CD4-positive, alpha-beta T cell treated with Interleukin-4 for 1 hour (primary cell): ENCODE measurements around the gene TPRX2.
A peak's percentile ranks its signal among the peaks of the same experiment; 100 is the strongest.
"Not testable (repeated sequence)": the region's sequence is repeated elsewhere in the genome, so short reads cannot be mapped to it uniquely, and the experiment has no call there.

Source experiments
- DNase-seq, 2 donors: peaks; one replicate each; pipeline ENCODE4 v3.0.0-alpha.2; 2020 to 2022

The TPRX2 gene, protein sequence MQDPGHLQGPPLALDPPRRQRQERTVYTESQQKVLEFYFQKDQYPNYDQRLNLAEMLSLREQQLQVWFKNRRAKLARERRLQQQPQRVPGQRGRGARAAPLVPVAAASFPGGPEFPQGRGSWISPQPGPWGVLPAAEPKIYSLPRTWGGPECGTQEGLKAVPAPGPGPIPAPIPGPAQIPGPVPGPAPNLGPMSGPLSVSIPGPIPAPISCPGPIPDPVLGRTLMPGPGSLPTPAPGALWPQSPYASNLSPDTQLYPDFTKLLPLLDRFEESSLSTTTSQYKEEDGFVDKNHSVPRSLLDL

DNA sequence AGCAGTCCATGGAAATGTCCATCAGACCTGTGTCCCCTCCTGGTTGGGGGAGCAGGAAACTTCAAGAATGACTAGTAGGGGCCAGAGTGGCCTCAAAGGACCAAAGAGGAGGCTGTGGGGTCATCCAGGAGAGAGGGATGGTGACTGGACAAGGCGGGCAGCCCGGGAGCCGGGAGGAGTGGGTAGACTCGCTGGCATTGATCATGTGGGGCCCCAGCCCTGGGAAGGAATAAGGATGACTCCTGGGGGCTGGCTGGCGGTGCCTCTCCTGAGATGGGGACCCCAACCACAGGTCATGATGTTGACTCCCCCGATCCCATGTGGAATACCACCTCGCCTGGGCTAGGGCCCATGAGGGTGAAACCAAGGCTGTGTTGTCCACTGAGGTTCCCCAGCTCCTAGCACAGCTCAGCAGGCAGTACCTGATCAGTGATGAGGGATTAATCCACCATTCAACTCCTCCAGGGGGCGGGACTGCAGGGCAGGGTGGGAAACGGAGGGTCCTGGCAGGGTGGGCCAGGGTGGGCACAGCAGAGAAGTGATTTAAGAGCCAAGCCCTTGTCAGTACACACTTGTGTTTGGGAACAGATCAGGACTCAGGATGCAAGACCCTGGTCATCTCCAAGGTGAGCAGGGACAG lies at the start of gene TPRX2:
TPRX2 (plus strand) TSS at position 590 of the 640 bp plus-strand sequence; CDS start at position 602, 12 bp downstream.
- not testable (repeated sequence) for DNase-seq

DNA sequence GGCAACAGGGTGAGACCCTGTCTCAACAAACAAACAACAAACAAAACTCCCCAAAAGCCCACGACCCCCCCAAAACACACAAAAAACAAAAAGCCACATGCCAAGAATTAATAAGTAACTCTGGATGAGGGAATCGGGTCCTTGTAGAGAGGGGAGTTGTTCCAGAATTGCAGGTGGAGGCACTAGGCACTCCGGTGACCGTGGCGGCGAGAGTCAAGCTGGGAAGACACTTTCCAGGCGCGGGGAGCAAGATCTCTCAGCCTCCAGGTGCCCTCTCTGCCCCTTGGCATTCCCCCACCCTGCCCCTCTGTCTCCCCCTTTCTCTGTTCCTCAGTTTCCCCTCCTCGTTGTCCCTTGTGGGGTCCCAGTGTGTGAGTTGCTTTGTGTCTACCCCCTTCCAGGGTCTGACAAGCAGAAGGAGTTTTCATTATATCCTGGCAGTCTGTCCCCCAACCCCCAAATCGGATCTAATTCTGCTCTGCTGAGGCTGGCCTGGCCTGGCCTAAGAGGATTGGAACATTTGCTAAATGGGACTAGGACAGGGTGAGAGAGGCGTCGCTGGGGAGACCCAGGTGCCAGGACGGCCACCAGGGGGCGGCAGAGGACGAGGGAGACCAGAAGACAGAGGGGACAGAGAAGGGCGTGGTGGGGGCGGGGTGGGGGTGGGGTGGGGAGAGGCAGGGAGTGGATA lies 45.6 kb upstream of the TPRX2 start:
- DNase-seq, result peak; percentile 57 to 66

DNA sequence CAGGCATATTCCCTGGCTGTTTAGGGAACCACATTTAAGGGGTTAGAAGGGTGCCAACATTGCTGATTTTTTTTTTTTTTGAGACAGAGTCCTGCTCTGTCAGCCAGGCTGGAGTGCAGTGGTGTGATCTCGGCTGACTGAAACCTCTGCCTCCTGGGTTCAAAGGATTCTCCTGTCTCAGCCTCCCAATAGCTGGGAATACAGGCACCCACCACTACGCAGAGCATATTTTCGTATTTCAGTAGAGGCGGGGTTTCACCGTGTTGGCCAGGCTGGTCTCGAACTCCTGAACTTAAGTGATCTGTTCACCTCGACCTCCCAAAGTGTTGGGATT lies 45.1 kb upstream of the TPRX2 start:
- no peak for DNase-seq

DNA sequence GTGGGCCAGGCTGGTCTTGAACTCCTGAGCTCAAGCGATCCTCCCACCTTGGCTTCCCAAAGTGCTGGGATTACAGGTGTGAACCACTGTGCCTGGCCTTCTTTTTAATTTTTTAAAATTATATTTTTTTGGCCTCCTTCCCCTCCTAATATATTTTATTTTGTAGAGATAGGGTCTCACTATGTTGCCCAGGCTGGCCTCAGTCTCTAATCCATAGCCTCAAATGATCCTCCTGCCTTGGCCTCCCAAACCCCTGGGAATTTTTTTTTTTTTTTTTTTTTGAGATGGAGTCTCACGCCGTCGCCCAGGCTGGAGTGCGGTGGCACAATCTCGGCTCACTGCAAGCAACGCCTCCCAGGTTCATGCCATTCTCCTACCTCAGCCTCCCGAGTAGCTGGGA lies 42.8 kb upstream of the TPRX2 start:
- DNase-seq, result not testable (repeated sequence)

DNA sequence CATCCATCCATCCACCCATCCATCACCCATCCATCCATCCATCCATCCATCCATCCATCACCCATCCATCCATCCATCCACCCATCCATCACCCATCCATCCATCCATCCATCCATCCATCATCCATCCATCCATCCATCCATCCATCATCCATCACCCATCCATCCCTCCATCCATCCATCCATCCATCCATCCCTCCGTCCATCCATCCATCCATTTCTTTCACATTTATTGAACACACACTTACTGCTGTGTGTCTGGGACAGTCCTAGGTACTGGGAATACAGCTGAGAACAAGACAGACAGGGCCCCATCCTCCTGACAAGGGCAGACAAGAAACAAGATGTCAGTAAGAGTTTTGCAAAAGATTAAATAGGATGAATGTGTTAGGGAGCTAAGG lies 40.8 kb upstream of the TPRX2 start:
- DNase-seq, result not testable (repeated sequence)

DNA sequence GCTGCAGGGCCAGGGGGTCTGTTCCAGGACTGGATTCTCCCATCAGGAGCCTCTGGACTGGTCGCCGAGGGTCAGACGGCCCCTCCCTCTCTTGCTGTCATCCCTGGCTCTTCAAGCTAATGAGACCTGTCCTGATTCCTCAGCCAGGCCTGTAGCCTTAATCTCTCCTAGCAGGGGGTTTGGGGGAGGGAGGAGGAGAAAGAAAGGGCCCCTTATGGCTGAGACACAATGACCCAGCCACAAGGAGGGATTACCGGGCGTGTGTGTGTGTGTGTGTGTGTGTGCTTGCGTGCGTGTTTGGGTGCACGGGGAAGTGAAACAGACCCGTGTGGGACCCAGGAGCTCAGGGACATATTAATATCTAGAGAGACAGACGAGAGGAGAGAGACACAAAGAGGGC lies 39.2 kb upstream of the TPRX2 start:
- no peak for DNase-seq

DNA sequence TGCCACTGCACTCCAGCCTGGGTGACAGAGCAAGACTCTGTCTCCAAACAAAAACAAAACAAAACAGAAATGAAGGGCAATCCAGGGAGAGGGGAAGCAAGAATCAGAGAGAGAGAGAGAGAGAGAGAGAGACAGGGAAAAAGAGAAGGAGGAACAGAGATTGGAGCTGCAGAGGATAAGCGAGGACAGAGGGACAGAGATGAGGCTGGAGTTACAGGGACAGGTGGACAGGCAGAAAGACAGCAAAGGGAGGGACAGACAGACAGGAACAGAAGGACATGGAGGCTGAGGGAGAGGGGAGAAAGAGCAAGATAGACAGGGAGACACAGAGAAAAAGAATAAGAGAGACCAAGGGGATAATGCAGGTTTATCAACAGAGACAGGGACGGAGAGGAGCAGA lies 38.6 kb upstream of the TPRX2 start:
- no peak for DNase-seq

DNA sequence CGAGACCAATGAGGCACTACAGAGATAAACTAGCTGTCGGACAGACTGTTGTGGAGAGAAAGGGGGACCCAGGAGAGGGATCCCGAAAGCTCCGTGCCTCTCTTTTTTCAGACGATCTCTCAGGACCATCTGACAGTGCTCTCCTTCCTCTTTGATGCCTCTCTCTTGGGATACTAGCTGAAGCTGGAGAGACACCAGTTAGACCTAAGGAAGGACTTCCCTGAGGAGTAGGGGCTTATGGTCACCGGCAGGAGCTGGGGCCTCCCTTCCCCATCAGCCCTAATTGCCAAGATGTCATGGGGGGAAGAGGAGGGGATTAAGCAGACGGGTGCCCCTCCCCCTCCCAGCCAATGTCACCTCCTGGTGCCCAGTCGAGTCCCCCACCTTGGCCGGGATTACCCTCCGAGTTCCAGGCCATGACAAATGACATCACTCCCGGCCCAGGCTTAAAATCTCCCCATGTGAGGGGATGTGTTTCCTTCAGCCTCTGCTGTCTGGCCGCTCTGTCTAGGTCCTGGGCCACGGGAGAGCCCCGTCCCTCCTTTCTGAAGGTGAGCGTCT lies 37.5 kb upstream of the TPRX2 start, which contains the start of gene CRX:
CRX (plus strand) TSS at position 478 of the 561 bp plus-strand sequence. CDS start 12,507 bp downstream, outside the sequence.
- DNase-seq, result no peak

DNA sequence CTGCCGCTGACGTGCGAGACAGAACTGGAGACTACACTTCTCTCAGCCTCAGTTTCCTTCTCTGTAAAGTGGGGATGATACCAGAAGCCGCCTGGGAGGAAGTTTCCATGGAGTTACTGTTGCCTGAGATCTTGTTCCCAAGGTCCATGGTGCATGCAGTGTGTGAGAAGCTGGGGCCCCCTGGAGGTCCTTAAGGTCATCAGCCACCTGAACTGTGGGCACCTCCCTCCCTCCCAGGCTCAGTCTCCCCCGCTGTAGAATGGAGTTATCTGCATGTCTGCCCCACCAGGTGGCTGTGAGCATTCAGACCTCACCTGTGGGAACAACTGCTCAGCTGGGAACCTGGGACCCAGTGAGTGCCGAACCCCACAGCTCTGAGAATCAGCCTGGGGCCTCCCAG lies 34.6 kb upstream of the TPRX2 start:
- DNase-seq, result no peak

DNA sequence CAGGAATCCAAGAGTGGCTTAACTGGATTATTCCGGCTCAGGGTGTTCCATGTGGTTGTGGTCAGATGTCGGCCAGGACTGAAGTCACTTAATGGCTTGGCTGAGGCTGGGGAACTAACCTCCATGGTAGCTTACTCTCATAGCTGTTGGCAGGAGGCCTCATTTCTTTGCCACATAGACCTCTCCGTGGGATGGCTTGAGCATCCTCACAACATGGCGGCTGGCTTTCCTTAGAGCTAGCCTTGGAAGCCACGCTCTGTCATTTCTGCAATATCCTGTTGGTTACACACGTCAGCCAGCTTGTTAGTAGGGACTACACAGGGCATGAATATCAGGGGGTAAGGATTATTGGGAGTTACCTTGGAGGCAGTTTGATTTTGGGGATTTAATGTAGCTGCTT lies 32.2 kb upstream of the TPRX2 start:
- DNase-seq, result no peak

DNA sequence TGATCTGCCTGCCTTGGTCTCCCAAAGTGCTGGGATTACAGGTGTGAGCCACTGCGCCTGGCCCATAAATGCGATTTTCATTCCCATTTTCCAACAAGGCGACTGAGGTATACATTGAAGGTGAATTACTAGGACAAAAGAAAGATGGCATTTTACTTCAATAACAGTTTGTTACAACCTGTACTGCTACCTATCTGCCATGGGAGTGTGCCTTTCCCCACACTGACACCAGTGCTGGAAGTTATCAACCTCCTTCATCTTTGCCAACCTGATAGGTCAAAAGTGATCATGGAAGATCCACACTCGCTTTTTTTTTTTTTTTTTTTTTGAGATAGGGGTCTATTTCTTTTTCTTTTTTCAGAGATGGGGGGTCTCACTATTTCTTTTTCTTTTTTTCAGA lies 26.3 kb upstream of the TPRX2 start:
- no peak for DNase-seq

DNA sequence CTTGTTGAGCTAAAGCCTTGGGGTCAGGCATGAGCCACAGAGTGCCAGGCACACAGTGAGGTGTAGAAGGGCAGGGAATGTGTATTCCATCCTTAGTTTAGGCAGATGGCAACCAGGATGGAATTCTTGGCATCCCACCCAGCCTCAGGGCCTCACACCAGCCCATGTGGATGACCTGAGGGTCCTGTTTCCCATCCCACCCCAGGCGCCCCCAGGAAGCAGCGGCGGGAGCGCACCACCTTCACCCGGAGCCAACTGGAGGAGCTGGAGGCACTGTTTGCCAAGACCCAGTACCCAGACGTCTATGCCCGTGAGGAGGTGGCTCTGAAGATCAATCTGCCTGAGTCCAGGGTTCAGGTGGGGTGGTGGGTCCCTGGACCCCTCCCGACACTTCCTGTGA lies 23.0 kb upstream of the TPRX2 start:
- no peak for DNase-seq

DNA sequence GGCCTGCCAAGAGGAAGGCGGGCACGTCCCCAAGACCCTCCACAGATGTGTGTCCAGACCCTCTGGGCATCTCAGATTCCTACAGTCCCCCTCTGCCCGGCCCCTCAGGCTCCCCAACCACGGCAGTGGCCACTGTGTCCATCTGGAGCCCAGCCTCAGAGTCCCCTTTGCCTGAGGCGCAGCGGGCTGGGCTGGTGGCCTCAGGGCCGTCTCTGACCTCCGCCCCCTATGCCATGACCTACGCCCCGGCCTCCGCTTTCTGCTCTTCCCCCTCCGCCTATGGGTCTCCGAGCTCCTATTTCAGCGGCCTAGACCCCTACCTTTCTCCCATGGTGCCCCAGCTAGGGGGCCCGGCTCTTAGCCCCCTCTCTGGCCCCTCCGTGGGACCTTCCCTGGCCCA lies 19.6 kb upstream of the TPRX2 start:
- DNase-seq, result no peak

DNA sequence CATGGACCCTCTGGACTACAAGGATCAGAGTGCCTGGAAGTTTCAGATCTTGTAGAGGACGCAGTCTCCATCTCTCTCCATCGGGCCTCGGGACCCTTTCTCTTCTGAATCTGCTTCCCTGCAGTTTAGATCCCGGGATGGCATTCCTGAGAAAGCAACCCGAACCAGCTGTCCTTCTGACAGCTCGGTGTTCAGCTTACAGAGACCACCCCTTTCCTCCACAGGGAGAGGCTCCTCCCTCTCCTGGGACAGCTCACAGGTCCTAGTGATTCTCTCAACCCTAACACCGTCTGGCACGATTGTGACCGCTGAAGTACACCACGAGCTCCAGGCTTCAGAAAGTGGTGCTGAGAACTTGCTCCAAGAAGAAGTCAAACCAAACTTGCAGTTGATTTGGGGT lies 19.1 kb upstream of the TPRX2 start:
- DNase-seq, result no peak

DNA sequence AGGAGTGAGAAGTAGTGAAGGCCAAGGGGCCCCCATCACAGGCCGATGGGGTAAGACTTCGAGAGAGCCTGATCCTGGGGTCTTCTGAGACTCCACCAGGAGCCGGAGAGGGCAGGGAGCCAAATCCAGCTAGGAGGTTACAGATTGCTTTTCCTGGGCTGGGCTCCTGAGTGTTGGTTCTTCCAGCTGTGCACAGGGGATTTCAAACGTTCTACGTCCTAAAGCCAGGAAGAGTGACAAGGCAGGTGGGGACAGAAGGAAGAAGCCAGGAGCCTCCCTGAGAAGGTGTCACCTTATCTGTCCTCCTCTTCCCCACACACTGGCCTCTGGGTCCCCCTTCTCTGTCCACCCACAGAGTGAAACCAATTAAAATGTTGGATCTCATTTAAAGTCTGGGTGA lies 16.1 kb upstream of the TPRX2 start:
- no peak for DNase-seq

DNA sequence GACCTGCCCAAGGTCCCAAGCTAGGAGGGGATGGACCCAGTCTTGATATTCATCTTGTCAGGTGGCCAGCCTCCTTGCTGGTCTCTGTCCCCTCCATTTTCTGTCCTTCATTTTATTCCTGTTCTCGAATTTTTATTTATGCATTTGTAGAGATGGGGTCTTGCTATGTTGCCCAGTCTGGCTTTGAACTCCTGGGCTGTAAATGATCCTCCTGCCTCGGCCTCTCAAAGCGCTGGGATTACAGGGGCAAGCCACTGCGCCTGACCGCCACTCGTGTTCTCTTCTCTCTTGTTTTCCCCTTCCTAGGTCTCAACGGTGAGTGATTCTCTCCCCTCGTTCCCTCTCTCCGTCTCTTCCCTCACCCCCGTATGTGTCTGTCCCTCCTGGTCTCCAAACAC lies 10.6 kb upstream of the TPRX2 start:
- DNase-seq, result no peak

DNA sequence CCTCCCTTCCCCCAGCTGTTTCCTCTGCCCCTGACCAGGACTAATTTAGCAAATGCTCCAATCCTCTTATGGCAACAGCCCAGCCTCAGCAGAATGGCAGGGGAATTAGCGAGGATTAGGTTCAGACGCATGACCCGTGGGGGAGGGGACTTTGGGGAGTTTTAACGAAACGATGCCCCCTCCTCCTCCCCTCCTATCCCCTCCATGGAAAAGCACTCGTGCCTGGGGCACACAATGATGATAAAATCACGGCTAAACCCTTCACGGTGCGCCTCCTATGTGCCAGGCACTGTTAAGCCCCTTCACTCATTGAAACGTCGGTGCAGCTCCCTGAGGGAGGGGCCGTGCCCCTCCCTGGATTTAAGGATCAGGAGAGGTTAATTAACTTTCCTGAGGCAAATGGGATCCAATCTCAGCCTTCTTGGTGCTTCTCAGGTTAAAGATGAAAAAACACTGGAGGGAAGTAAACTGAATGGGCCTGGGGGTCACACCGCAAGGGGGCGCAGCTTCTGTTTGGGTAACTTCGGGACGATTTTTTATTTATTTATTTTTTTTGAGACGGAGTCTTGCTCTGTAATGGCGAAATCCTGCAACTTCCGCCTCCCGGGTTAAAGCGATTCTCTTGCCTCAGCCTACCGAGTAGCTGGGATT lies 10.1 kb upstream of the TPRX2 start:
- DNase-seq, result peak in 1 of 2 donors; percentile 7

DNA sequence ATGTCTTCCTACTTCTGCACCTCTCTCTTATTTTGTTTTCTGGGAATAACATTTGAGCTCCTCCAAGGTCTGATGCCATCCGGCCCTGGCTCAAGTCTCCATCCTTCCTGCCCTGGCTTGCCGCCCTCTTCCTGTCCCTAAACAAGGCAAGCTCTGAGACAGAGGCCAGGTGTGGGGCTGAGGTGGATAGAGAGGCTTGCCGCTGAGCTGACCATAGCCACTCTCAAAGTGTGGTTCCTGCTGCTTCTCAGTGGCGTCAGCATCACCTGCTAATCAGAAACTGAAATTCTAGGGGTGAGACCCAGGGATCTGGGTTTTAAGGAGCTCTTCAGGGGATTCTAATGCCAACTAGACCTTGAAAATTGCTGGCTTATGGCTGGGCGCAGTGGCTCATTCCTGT lies 6.0 kb upstream of the TPRX2 start:
- DNase-seq, result no peak

DNA sequence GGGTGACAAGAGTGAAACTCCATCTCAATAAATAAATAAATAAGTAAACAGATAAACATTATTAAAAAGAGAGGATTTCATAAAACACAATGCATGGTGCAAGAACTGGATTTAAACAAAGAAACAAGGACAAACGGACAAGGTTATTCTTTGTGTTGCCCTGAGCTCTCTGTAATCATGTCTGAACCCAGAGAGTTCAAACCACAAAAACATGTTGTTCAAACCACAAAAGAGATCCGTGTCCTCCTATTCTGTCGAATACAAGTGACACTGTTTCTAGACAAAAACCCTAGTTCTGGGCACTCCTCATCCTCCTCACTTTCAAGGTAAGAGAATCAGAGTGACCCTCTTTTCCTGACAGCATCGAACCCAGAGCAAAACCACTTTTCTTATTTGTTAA lies 4.6 kb upstream of the TPRX2 start:
- DNase-seq, result no peak

DNA sequence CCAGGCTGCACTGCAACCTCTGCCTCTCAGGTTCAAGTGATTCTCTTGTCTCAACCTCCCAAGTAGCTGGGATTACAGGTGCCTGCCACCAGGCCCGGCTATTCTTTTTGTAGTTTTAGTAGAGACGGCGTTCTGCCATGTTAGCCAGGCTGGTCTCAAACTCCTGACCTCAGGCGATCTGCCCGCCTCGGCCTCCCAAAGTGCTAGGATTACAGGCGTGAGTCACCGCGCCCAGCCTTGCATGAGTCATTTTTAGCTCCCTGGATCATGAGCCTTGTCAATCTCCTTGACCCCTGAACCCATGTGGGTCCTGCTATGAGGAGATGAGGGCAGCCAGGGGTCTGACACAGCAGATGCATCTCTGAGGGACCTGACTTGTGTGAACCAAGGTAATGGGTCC lies 804 bp upstream of the TPRX2 start:
- not testable (repeated sequence) for DNase-seq

DNA sequence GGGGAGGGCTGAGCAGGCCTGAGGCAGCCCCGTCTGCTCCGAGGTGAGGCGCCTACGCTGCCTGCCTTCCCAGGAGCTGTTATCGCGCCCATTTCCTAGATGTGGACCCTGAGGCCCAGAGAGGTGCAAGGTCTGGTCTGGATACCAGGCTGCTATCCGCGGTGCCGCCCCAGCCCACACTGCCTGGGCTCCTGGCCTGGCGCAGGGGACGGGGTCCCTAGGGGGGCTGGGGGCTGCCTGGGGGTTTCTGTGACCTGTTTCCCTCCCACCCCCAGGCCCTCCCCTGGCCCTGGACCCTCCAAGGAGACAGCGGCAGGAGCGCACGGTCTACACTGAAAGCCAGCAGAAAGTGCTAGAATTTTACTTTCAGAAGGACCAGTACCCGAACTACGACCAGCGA lies 803 bp downstream of the TPRX2 start:
- DNase-seq, result not testable (repeated sequence)

DNA sequence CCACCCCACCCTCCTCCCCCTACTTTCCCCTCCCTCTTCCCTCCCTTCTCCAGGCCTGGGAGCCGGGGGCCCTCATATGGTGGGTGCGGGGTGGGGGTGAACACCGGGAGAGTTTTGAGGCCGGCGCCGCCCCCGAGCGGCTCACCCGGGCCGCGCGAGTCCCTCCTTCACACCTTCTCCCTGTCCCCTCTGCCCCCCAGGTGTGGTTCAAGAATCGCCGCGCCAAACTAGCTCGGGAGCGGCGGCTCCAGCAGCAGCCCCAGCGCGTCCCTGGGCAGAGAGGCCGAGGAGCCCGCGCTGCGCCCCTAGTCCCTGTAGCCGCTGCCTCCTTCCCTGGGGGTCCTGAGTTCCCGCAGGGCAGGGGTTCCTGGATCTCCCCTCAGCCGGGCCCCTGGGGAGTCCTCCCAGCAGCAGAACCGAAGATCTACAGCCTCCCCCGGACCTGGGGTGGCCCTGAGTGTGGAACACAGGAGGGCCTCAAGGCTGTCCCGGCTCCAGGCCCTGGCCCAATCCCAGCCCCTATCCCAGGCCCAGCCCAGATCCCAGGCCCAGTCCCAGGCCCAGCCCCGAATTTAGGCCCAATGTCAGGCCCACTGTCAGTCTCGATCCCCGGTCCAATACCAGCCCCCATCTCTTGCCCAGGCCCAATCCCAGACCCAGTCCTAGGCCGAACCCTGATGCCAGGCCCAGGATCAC lies 1.7 kb downstream of the TPRX2 start:
- DNase-seq, result no peak

DNA sequence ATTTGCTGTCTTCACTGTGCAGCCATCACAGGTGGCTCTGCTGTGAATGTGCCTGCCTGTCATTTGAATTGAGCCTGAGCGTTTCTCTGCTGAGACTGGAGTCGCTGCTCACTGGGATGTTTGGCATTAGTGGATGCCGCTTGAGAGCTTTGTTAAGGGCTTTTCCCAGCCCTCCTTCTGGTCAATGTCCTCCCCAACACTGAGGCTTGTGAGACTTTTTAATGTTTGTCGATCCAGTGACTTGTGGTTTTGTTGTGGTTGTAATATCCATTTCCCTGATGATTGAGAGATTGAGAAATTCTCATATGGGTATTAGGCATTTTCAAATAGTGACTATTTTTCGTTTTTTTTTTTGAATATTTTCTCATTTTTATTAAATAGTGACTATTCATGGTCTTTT lies 2.6 kb downstream of the TPRX2 start:
- no peak for DNase-seq
